GM12878 (cell line): ENCODE results near the gene PYGB. TPM values are rescaled to one million over a fixed set of nuclear protein-coding genes. Genes with fewer than 3 reads are reported as not detected.

Source experiments
- ATAC-seq: fragments of 200-7000 bp; cut with Tn5 transposase; 3 replicates; pipeline ENCODE4 v1.9.1; 2020; ENCODE audit warnings: mild to moderate bottlenecking, moderate library complexity
- BruUV-seq: library from RNA; stranded (reverse); fragments of 400-500 nt; replicated peaks from 2 replicates; lab custom pipeline; 2021; lab: Mats Ljungman, UMichigan
- CTCF ChIA-PET: fragments of 300-600 bp; sonication (Branson Sonifier 250); formaldehyde crosslinking; extraction: SDS; loops from one replicate; lab custom pipeline; 2021; ENCODE audit warnings: inconsistent platforms; lab: Yijun Ruan, JAX
- POLR2A ChIA-PET: fragments of 350-600 bp; formaldehyde crosslinking; extraction: SDS; loops from one replicate; lab custom pipeline; 2021; ENCODE audit warnings: inconsistent platforms; lab: Charles Lee
- RAD21 ChIA-PET: fragments of 300-600 bp; sonication (Branson Sonifier 250); formaldehyde crosslinking; loops from one replicate; lab custom pipeline; 2023; ENCODE audit warnings: antibody characterized with exemption; ENCODE audit not compliant: unreplicated experiment; lab: Charles Lee
- SMC1A ChIA-PET: fragments of 300-600 bp; sonication (Branson Sonifier 250); formaldehyde crosslinking; loops from one replicate; lab custom pipeline; 2023; ENCODE audit not compliant: unreplicated experiment, uncharacterized antibody; lab: Charles Lee
- DNase-seq: peaks from one replicate; pipeline ENCODE4 v3.0.0-alpha.2; 2011; ENCODE audit warnings: low read depth, low spot score
- FAIRE-seq: peaks from 3 replicates; lab custom pipeline; 2011; peaks lifted over from hg19 to GRCh38; lab: Jason Lieb, UNC
- H2AFZ ChIP-seq: 2 replicates; pipeline ENCODE4 v1.6.0; 2011; ENCODE audit warnings: low read depth, low read length, control low read depth; ENCODE audit not compliant: control insufficient read depth
- H3K27ac ChIP-seq: 2 replicates; pipeline ENCODE4 v1.5.1; 2011; ENCODE audit warnings: control low read depth; ENCODE audit not compliant: control insufficient read depth, insufficient read depth
- H3K27me3 ChIP-seq, 2 experiments: replicated peaks in 1 of 2; 2 replicates each; pipeline versions ENCODE4 v1.6.0 to v1.6.1; 2011; ENCODE audit warnings: low read length in 1 of 2; ENCODE audit not compliant: control insufficient read depth in 2 of 2, insufficient read depth in 2 of 2
- H3K36me3 ChIP-seq, 2 experiments: 2 replicates each; pipeline ENCODE4 v1.5.1; 2011; ENCODE audit warnings: low read length in 1 of 2; ENCODE audit not compliant: control insufficient read depth in 2 of 2, insufficient read depth in 2 of 2
- H3K4me1 ChIP-seq: 2 replicates; pipeline ENCODE4 v1.6.1; 2011; ENCODE audit warnings: mild to moderate bottlenecking, low read length, moderate library complexity, mixed read lengths; ENCODE audit not compliant: control insufficient read depth, insufficient read depth
- H3K4me2 ChIP-seq: 2 replicates; pipeline ENCODE4 v1.6.0; 2011; ENCODE audit warnings: control low read depth; ENCODE audit not compliant: control insufficient read depth, insufficient read depth
- H3K4me3 ChIP-seq: fragments of 200-600 bp; sonication (generic); 2 replicates; pipeline ENCODE4 v1.5.1; 2016
- H3K79me2 ChIP-seq: 2 replicates; pipeline ENCODE4 v1.6.0; 2011; ENCODE audit warnings: low read length; ENCODE audit not compliant: control insufficient read depth, insufficient read depth
- H3K9ac ChIP-seq: 2 replicates; pipeline ENCODE4 v1.8.0; 2011; ENCODE audit warnings: low read length, control low read depth, mixed read lengths; ENCODE audit not compliant: control insufficient read depth, insufficient read depth
- H3K9me3 ChIP-seq: replicated peaks from 3 replicates; pipeline ENCODE4 v1.5.1; 2011; ENCODE audit warnings: mild to moderate bottlenecking, low read length; ENCODE audit not compliant: control insufficient read depth, insufficient read depth
- H4K20me1 ChIP-seq: 2 replicates; pipeline ENCODE4 v1.6.0; 2011; ENCODE audit not compliant: control insufficient read depth, insufficient read depth
- EGR1 ChIP-seq, 2 experiments: IDR thresholded peaks; 1 replicate in 1 of 2; 2 replicates in 1 of 2; pipeline ENCODE4 v1.6.1; 2011 to 2012; ENCODE audit warnings: low read depth in 2 of 2, low read length in 2 of 2, borderline replicate concordance in 1 of 2, mild to moderate bottlenecking in 1 of 2, moderate library complexity in 1 of 2
- HDAC6 ChIP-seq: fragments of 200-600 bp; sonication (generic); IDR thresholded peaks from one replicate; pipeline ENCODE4 v1.8.0; 2017; ENCODE audit warnings: antibody characterized with exemption; ENCODE audit not compliant: unreplicated experiment
- HDGF ChIP-seq: fragments of 450-650 bp; IDR thresholded peaks from 2 replicates; pipeline ENCODE4 v1.6.1; 2016; ENCODE audit warnings: antibody characterized with exemption
- WGBS: methylation state at CpG from one replicate; pipeline ENCODE4 v1.1.6; 2016; ENCODE audit warnings: low lambda C conversion rate; ENCODE audit not compliant: insufficient replicate concordance, insufficient coverage; ENCODE audit errors: missing lambda C conversion rate; 5-methylcytosine and 5-hydroxymethylcytosine counted together
- in situ Hi-C: fragments of 300-500 bp; cut with MboI; formaldehyde crosslinking; loops from 9 replicates; pipeline ENCODE4 v1.14.3; 2018; ENCODE audit warnings: mixed read lengths
- intact Hi-C: fragments of 100-400 bp; cut with micrococcal nuclease; formaldehyde crosslinking; loops from one replicate; pipeline ENCODE4 v1.14.2; 2022; ENCODE audit not compliant: unreplicated experiment
- polyA plus RNA-seq, 11 experiments: library from polyadenylated mRNA; depleted of rRNA in 4 of 11; unstranded in 6 of 11; stranded (reverse) in 5 of 11; fragments of >200 nt; fragmentation: Nextera tagmentation in 4 of 11; fragmentation: Illumina TruSeq in 1 of 11; extraction: Ambion mirVana in 4 of 11; extraction: Trizol in 1 of 11; gene quantifications; 1 replicate in 1 of 11; 2 replicates in 10 of 11; pipeline versions ENCODE4 v1.2.1 to v1.2.3, GENCODE V29; 2011 to 2016; ENCODE audit warnings: inconsistent platforms in 2 of 11, missing spikeins in 2 of 11, low read depth in 1 of 11
- total RNA-seq, 4 experiments: library from RNA; depleted of rRNA in 3 of 4; stranded (reverse); fragments of >200 nt in 3 of 4; fragmentation: Illumina TruSeq in 1 of 4; extraction: Trizol in 1 of 4; gene quantifications; 2 replicates each; pipeline versions ENCODE4 v1.2.1 to v1.2.3, GENCODE V29; 2013 to 2021
- TF ChIP-seq, protein P1 (sequence below): fragments of 450-650 bp; IDR thresholded peaks from 2 replicates; pipeline ENCODE4 v1.6.1; 2016; ENCODE audit warnings: mild to moderate bottlenecking
- TF ChIP-seq, protein P2 (sequence below): fragments of 450-650 bp; IDR thresholded peaks from 2 replicates; pipeline ENCODE4 v1.6.1; 2018; ENCODE audit warnings: borderline replicate concordance, mild to moderate bottlenecking; ENCODE audit not compliant: partially characterized antibody
- TF ChIP-seq, protein P3 (sequence below): fragments of 450-650 bp; IDR thresholded peaks from 2 replicates; pipeline ENCODE4 v1.6.1; 2017; ENCODE audit warnings: mild to moderate bottlenecking, moderate library complexity

Gene PYGB
- total and polyA plus RNA-seq, 10 of the 15 experiments (the other 5 are each of a cell fraction or from before 2014, with no cell fraction given) = 0.34 to 33.5 (median 21.8) TPM

DNA sequence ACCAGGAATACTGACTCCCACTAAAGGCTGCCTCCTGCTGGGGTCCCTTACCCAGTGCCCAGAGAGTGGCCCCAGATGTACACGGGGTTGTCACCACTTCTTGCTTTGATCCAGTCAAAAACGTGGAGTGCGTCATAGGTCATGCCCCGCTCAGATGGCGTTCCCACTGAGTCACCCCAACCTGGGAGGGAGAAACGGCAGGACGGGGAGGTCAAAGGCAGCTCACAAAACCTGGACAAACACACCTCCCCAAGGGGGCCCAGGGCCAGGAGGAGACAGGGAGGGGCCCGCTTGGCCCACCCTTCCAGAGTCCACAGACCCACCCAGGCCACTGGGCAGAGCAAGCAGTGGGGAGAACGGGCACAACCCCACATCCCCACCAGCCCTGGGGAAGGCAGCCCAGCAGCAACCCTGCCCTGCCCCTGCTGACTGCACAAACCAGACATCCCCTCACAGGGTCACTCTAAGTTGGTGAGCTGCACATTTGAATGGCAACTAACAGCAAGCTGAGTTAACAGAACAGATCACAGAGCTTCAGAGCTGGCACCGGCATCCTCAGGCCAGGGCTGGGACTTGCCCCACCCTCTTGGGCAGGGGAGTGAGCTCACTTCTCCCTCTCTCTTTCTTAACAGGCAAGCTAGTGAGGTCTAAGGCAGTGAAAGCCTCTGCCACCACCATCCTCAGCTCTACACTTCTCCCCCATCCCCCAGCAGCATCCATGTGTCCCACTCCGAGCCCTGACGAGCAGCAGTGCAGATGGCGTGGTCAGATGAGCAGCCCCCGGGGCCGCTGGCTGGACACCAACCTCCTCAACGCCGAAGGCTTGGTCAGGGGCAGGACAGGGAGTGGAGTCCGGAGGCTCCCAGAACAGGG, 61.7 kb downstream of the PYGB start:
- in situ Hi-C loops = no loop called here
- TF ChIP-seq EGR1 (IDR thresholded peaks at IDR 0.05; ENCODE audit: borderline replicate concordance in 1 of 2, low read depth in 2 of 2, low read length in 2 of 2) (no peak), HDGF (no peak), HDAC6 (no peak)
- TF ChIP-seq, protein P1, sequence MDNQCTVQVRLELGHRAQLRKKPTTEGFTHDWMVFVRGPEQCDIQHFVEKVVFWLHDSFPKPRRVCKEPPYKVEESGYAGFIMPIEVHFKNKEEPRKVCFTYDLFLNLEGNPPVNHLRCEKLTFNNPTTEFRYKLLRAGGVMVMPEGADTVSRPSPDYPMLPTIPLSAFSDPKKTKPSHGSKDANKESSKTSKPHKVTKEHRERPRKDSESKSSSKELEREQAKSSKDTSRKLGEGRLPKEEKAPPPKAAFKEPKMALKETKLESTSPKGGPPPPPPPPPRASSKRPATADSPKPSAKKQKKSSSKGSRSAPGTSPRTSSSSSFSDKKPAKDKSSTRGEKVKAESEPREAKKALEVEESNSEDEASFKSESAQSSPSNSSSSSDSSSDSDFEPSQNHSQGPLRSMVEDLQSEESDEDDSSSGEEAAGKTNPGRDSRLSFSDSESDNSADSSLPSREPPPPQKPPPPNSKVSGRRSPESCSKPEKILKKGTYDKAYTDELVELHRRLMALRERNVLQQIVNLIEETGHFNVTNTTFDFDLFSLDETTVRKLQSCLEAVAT = no peak
- TF ChIP-seq, protein P2, sequence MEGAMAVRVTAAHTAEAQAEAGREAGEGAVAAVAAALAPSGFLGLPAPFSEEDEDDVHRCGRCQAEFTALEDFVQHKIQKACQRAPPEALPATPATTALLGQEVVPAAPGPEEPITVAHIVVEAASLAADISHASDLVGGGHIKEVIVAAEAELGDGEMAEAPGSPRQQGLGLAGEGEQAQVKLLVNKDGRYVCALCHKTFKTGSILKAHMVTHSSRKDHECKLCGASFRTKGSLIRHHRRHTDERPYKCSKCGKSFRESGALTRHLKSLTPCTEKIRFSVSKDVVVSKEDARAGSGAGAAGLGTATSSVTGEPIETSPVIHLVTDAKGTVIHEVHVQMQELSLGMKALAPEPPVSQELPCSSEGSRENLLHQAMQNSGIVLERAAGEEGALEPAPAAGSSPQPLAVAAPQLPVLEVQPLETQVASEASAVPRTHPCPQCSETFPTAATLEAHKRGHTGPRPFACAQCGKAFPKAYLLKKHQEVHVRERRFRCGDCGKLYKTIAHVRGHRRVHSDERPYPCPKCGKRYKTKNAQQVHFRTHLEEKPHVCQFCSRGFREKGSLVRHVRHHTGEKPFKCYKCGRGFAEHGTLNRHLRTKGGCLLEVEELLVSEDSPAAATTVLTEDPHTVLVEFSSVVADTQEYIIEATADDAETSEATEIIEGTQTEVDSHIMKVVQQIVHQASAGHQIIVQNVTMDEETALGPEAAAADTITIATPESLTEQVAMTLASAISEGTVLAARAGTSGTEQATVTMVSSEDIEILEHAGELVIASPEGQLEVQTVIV = no peak
- TF ChIP-seq, protein P3, sequence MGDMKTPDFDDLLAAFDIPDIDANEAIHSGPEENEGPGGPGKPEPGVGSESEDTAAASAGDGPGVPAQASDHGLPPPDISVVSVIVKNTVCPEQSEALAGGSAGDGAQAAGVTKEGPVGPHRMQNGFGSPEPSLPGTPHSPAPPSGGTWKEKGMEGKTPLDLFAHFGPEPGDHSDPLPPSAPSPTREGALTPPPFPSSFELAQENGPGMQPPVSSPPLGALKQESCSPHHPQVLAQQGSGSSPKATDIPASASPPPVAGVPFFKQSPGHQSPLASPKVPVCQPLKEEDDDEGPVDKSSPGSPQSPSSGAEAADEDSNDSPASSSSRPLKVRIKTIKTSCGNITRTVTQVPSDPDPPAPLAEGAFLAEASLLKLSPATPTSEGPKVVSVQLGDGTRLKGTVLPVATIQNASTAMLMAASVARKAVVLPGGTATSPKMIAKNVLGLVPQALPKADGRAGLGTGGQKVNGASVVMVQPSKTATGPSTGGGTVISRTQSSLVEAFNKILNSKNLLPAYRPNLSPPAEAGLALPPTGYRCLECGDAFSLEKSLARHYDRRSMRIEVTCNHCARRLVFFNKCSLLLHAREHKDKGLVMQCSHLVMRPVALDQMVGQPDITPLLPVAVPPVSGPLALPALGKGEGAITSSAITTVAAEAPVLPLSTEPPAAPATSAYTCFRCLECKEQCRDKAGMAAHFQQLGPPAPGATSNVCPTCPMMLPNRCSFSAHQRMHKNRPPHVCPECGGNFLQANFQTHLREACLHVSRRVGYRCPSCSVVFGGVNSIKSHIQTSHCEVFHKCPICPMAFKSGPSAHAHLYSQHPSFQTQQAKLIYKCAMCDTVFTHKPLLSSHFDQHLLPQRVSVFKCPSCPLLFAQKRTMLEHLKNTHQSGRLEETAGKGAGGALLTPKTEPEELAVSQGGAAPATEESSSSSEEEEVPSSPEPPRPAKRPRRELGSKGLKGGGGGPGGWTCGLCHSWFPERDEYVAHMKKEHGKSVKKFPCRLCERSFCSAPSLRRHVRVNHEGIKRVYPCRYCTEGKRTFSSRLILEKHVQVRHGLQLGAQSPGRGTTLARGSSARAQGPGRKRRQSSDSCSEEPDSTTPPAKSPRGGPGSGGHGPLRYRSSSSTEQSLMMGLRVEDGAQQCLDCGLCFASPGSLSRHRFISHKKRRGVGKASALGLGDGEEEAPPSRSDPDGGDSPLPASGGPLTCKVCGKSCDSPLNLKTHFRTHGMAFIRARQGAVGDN = no peak
- BruUV-seq = no TSS peak
- WGBS = 93% methylated on average over 18 of the region's 18 CpGs
- H3K36me3 ChIP-seq = peaks cover 10 to 12% of the 10 kb centered on the region in 2 experiments; a peak in 3 of 4 replicates
- H2AFZ ChIP-seq = no peak overlapping the region
- ChIA-PET RAD21 (interaction anchor here (1.0 to 3.5 kb wide), 4 partner anchors 9 to 89 kb away, joined by 3 to 29 read pairs (median 8); no protein-coding TSS in a partner anchor), CTCF (interaction anchor here (0.5 to 2.6 kb wide), 5 partner anchors 11 to 144 kb away, joined by 3 to 23 read pairs (median 6); no protein-coding TSS in a partner anchor), SMC1A (interaction anchor here (0.7 to 2.6 kb wide), 3 partner anchors 11 to 88 kb away, joined by 3 to 39 read pairs (median 7); partner anchors contain the start of gene ABHD12), POLR2A (no interaction called here)
- H3K79me2 ChIP-seq = no peaks in the 10 kb centered on the region; the same call in 1 of the 2 replicates
- no peaks in the 10 kb centered on the region for H4K20me1 ChIP-seq
- H3K4me2 ChIP-seq = peak overlapping the region; percentile 83; the same call in 1 of the 2 replicates
- H3K4me1 ChIP-seq = peaks cover 33% of the 10 kb centered on the region
- H3K4me3 ChIP-seq = no peak overlapping the region
- ATAC-seq (peak; percentile 30), DNase-seq (no peak), FAIRE-seq (no peak)
- H3K9ac ChIP-seq = no peak overlapping the region
- intact Hi-C loops = loop anchor here (10.0 kb wide), 1 partner anchor 315 kb away; the partner anchor contains the start of gene NANP
- no peaks in the 10 kb centered on the region for H3K27me3 ChIP-seq
- H3K27ac ChIP-seq = peak overlapping the region; percentile 92
- H3K9me3 ChIP-seq = no peaks in the 10 kb centered on the region
